GM21447 (cell line): ENCODE data around the gene MOGAT1.
"Not testable (repeated sequence)": the region's sequence is repeated elsewhere in the genome, so short reads cannot be mapped to it uniquely, and the experiment has no call there.

Experiments used
- ATAC-seq: cut with Tn5 transposase; IDR thresholded peaks from one replicate; pipeline ENCODE4 v1.9.1; 2021; ENCODE audit not compliant: unreplicated experiment

The MOGAT1 gene

GRCh38 chr2:222736924-222737323 is 65.5 kb downstream of the MOGAT1 start:
- no peak for ATAC-seq

DNA sequence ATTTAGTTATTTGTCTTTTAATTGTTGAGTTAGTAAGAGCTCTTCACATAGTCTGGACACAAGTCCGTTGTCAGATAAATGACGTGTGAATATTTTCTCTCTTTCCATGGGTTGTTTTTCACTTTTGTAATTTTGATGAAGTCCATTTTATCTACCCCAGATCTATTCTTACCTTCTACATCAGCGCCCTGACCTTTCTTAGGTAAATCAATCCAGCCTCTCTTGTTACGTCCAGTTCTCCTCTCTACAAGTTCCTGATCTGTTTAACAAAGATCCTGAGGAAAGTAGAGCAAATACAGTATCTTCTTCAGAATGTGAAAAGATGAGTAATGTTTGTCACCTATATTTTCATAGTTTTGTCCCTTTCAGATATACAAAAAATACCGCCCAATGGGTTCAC is 66.9 kb downstream of the MOGAT1 start:
- no peak for ATAC-seq

- no peak for ATAC-seq
Observed at GRCh38 chr2:222738809-222739208, 67.4 kb downstream of the MOGAT1 start.

DNA sequence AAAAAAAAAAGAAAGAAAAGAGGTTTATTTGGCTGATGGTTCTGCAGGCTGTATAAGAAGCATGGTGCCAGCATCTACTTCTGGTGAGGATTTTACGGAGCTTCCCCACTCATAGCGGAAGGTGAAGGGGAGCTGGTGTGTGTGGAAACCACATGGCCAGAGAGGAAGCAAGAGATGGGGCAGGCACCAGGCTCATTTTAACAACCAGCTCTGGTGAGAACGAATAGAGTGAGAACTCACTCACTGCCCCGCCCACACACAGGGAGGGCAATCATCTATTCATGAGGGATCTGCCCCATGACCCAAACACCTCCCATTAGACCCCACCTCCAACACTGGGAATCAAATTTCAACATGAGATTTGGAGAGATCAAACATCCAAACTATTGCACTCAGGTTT is 68.5 kb downstream of the MOGAT1 start:
- ATAC-seq = no peak

DNA sequence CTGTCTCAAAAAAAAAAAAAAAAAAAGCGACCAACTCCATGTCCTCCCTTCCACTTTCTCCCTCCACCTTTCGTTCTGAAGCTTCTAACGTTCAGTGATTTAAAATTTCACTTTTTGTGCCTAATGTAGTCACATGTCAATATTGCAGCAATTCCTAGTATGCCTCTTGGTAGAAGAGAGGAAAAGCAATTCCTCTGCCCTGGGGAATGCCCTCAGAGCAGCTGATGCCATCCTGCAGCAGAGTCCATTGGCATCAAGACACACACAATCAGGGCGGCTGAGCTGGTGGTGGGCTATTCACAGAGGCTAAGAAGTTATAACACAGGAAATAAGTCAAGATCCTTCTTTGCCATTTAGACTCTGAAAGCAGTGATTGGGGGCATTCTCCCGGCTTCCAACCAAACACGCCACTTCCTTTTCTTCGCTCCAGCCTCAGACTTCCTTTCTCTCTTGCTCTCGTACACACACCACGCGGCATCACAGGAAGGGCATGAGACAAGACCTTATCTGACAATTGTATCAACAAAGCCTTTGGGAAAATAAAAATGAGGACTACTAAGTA is 71.9 kb downstream of the MOGAT1 start:
- no peak for ATAC-seq

- ATAC-seq = no peak
Observed at GRCh38 chr2:222745836-222746559, 74.5 kb downstream of the MOGAT1 start.

DNA sequence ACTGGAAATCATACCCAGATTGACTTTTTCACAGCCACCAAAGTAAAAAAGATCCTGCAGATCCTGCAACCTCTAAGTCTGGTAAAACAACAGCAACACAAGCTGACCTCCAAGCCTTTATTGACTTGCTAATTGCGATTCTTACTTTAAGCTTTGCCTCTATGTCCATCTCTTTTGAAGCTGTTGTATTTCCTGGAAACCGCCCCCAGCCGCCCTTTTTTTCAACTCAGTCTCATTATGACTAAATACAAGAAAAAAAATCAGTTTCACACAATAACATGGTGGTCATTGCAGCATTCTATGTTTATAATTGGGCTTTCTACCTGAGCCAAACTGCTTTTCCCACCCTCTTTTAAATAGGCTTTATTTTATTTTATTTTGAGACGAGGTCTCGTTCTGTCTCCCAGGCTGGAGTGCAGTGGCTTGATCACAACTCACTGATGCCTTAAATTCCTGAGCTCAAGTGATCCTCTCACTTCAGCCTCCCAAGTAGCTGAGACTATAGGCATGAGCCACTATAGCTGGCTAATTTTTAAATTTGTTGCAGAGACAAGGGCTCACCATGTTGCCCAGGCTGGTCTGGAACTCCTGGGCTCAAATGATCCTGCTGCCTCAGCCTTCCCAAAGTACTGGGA is 76.2 kb downstream of the MOGAT1 start:
- ATAC-seq = no peak

- no peak for ATAC-seq
Observed at GRCh38 chr2:222750533-222750932, 79.1 kb downstream of the MOGAT1 start.

DNA sequence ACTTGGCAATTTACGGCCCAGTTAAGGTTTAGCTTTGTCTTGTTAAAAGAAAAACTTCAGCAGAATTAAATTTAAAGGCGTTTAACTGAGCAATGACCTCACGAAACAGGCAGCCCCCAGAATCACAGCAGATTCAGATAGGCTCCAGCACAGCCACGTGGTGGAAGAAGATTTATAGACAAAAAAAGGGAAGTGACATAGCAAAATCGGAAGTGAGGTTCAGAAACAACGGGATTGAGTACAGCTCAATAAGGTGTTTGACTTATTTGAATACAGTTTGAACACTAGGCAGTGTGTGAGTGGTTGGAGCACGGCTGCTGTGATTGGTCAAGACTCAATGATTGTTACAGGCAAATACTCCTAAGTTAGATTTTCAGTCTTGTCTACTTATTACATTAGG is 79.8 kb downstream of the MOGAT1 start:
- ATAC-seq = no peak

GRCh38 chr2:222751821-222752719 is 80.6 kb downstream of the MOGAT1 start:
- no peak for ATAC-seq

GRCh38 chr2:222752746-222753145 is 81.3 kb downstream of the MOGAT1 start:
- ATAC-seq = no peak

DNA sequence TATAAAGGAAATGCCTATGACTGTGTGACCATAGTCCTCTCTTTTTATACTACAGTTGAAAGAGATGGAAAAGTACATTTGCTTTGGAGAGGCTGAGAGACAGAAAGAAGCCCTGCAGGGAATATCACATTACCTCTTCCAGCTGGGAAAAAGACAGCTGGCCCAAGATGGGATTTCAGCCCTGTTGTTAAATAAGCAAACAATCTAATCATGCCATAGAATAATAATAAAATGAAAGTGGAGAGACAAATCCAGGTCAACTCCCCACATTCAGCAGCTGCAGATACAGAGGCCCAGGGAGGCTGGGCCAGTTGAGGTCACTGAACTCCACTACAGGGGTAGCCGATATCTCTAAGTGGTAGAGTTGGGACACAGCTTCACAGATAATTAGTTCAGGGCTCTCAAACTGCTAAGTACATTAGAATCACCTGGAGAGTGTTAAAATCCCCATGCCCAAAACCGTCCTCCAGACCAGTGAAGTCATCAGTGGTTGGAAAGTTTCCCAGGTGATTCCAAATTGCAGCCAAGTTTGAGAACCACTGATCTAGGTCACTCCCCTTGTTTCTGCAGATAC is 81.9 kb downstream of the MOGAT1 start:
- no peak for ATAC-seq

DNA sequence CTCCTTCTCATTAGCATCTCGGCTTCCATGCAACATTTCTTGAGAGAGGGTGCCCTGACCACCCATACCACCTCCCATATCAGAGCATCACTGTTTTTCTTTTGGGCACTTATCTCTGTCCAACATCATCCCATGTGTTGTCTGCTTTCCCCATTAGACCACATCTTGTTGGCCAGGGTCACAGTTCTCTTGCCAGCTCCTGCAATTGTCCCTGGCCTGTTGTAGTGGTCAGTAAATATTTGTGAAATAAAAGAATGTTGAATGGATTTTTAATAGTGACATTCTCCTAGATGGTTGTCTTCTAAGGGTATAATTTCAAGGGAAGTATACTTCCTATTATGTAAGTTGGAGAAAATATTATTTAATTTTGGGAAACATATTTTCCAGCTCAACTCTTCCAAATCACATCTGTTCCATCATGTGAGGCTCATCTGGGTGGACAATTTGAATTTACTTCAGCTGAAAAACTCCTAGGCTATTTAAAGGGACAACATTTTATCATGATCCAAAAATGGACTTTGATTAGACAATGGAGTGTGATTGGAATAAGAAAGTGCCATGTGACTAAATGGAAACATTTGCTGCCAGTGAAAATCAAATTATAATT is 83.0 kb downstream of the MOGAT1 start:
- ATAC-seq = no peak

GRCh38 chr2:222755593-222755992 is 84.1 kb downstream of the MOGAT1 start:
- not testable (repeated sequence) for ATAC-seq

GRCh38 chr2:222756362-222756831 is 84.9 kb downstream of the MOGAT1 start:
- ATAC-seq = no peak

GRCh38 chr2:222756951-222757650 is 85.6 kb downstream of the MOGAT1 start:
- no peak for ATAC-seq
